HepG2 (cell line): ENCODE data around the gene ZFYVE26. TPM values are rescaled to one million over a fixed set of nuclear protein-coding genes. Genes with fewer than 3 reads are reported as not detected.

Source experiments
- ATAC-seq: fragments of 200-7000 bp; cut with Tn5 transposase; 3 replicates; pipeline ENCODE4 v1.9.1; 2020; ENCODE audit warnings: mild to moderate bottlenecking, moderate library complexity
- BruUV-seq: library from RNA; stranded (reverse); fragments of 400-500 nt; replicated peaks from 2 replicates; lab custom pipeline; 2021; lab: Mats Ljungman, UMichigan
- CTCF ChIA-PET: fragments of 300-600 bp; formaldehyde crosslinking; extraction: SDS; loops from one replicate; lab custom pipeline; 2021; ENCODE audit warnings: low total read pairs, inconsistent platforms, low intra/inter-chr PET ratio; lab: Yijun Ruan, JAX
- POLR2A ChIA-PET: fragments of 350-600 bp; sonication (Branson Sonifier 250); formaldehyde crosslinking; loops from one replicate; lab custom pipeline; 2020; ENCODE audit warnings: antibody characterized with exemption, inconsistent platforms; lab: Yijun Ruan, JAX
- DNase-seq: peaks from one replicate; pipeline ENCODE4 v3.0.0-alpha.2; 2015; ENCODE audit warnings: low spot score
- FAIRE-seq: peaks from 3 replicates; lab custom pipeline; 2011; peaks lifted over from hg19 to GRCh38; lab: Jason Lieb, UNC
- H2AFZ ChIP-seq: one replicate; pipeline ENCODE4 v1.6.1; 2011; ENCODE audit warnings: low read length, inconsistent platforms
- H3K27ac ChIP-seq: fragments of 300-600 bp; 3 replicates; pipeline ENCODE4 v1.8.0; 2011; ENCODE audit warnings: mixed run types, mild to moderate bottlenecking, mixed read lengths, low read length, inconsistent platforms; ENCODE audit not compliant: insufficient read depth; ENCODE audit errors: extremely low read length
- H3K27me3 ChIP-seq, 2 experiments: fragments of 200-600 bp in 1 of 2; 2 replicates in 1 of 2; 3 replicates in 1 of 2; pipeline versions ENCODE4 v1.6.0 to v1.8.0; 2011; ENCODE audit warnings: low read length in 2 of 2, mild to moderate bottlenecking in 2 of 2, moderate library complexity in 2 of 2, inconsistent platforms in 1 of 2; ENCODE audit not compliant: insufficient read depth in 2 of 2, control insufficient read depth in 1 of 2
- H3K36me3 ChIP-seq, 2 experiments: fragments of 200-600 bp in 1 of 2; replicated peaks in 1 of 2; 2 replicates in 1 of 2; 3 replicates in 1 of 2; pipeline versions ENCODE4 v1.5.1 to v1.8.0; 2011; ENCODE audit warnings: low read length in 2 of 2, inconsistent platforms in 1 of 2; ENCODE audit not compliant: insufficient read depth in 2 of 2, control insufficient read depth in 1 of 2
- H3K4me1 ChIP-seq: 2 replicates; pipeline ENCODE4 v1.5.1; 2012; ENCODE audit warnings: low read length, inconsistent platforms; ENCODE audit not compliant: insufficient read depth
- H3K4me2 ChIP-seq: 2 replicates; pipeline ENCODE4 v1.6.0; 2011; ENCODE audit warnings: low read depth, low read length, inconsistent platforms
- H3K4me3 ChIP-seq, 3 experiments: fragments of 200-600 bp in 1 of 3; sonication (generic), shearing (Covaris generic) in 1 of 3; replicated peaks in 1 of 3; 2 replicates each; pipeline ENCODE4 v1.5.1; 2011 to 2016; ENCODE audit warnings: low read length in 3 of 3, inconsistent platforms in 2 of 3, low read depth in 2 of 3, mild to moderate bottlenecking in 2 of 3, control low read depth in 1 of 3, mixed read lengths in 1 of 3; ENCODE audit not compliant: insufficient read depth in 1 of 3
- H3K79me2 ChIP-seq: one replicate; pipeline ENCODE4 v1.6.1; 2011; ENCODE audit warnings: low read length, inconsistent platforms; ENCODE audit not compliant: insufficient read depth
- H3K9ac ChIP-seq: 2 replicates; pipeline ENCODE4 v1.6.0; 2011; ENCODE audit warnings: mild to moderate bottlenecking, low read depth, low read length, inconsistent platforms; ENCODE audit not compliant: insufficient read depth
- H3K9me3 ChIP-seq: 2 replicates; pipeline ENCODE4 v1.5.1; 2012; ENCODE audit warnings: mild to moderate bottlenecking, low read length
- H4K20me1 ChIP-seq: 2 replicates; pipeline ENCODE4 v1.6.0; 2011; ENCODE audit warnings: inconsistent platforms, mild to moderate bottlenecking, low read length, moderate library complexity; ENCODE audit not compliant: insufficient read depth
- AGO2 ChIP-seq: fragments of 200-400 bp; formaldehyde crosslinking; optimal IDR thresholded peaks from 2 replicates; pipeline ENCODE3; 2017; ENCODE audit warnings: mild to moderate bottlenecking, low read depth, low read length, moderate library complexity
- ARNTL ChIP-seq: sonication (generic); formaldehyde crosslinking; IDR thresholded peaks from 2 replicates; pipeline ENCODE4 v1.4.0; 2020; ENCODE audit warnings: mild to moderate bottlenecking, missing genetic modification reagents
- BCLAF1 ChIP-seq: fragments of 450-650 bp; IDR thresholded peaks from 2 replicates; pipeline ENCODE4 v1.6.1; 2017; ENCODE audit warnings: mild to moderate bottlenecking
- IRF2 ChIP-seq: IDR thresholded peaks from 2 replicates; pipeline ENCODE4 v1.6.1; 2018; ENCODE audit warnings: missing genetic modification reagents, missing compliant biosample characterization
- JUNB ChIP-seq: sonication (generic); formaldehyde crosslinking; IDR thresholded peaks from 2 replicates; pipeline ENCODE4 v1.8.0; 2022; ENCODE audit warnings: missing genetic modification reagents, mild to moderate bottlenecking, borderline replicate concordance
- MEIS2 ChIP-seq: sonication (generic); formaldehyde crosslinking; IDR thresholded peaks from 2 replicates; pipeline ENCODE4 v1.9.0; 2021; ENCODE audit warnings: mild to moderate bottlenecking, missing genetic modification reagents
- NCOA2 ChIP-seq: sonication (generic); formaldehyde crosslinking; IDR thresholded peaks from 2 replicates; pipeline ENCODE4 v1.8.0; 2022; ENCODE audit warnings: inconsistent platforms
- NFE2 ChIP-seq: sonication (generic); formaldehyde crosslinking; IDR thresholded peaks from 2 replicates; pipeline ENCODE4 v1.4.0; 2020; ENCODE audit warnings: missing genetic modification reagents
- NFIC ChIP-seq: IDR thresholded peaks from 2 replicates; pipeline ENCODE4 v1.6.1; 2012; ENCODE audit warnings: mild to moderate bottlenecking, low read length, inconsistent platforms
- TMF1 ChIP-seq: sonication (generic); formaldehyde crosslinking; IDR thresholded peaks from 2 replicates; pipeline ENCODE4 v1.8.1; 2022; ENCODE audit warnings: low read depth, missing genetic modification reagents
- ZBTB39 ChIP-seq: sonication (generic); formaldehyde crosslinking; IDR thresholded peaks from 2 replicates; pipeline ENCODE4 v1.5.0; 2020; ENCODE audit warnings: missing genetic modification reagents
- ZBTB44 ChIP-seq: sonication (generic); formaldehyde crosslinking; IDR thresholded peaks from 2 replicates; pipeline ENCODE4 v1.4.0; 2020; ENCODE audit warnings: missing genetic modification reagents
- ZFP36 ChIP-seq: fragments of 150-350 bp; IDR thresholded peaks from 2 replicates; pipeline ENCODE4 v1.6.1; 2018; ENCODE audit warnings: borderline replicate concordance, low read length, low read depth; ENCODE audit not compliant: partially characterized antibody
- ZNF552 ChIP-seq: sonication (generic); formaldehyde crosslinking; IDR thresholded peaks from 2 replicates; pipeline ENCODE4 v1.9.0; 2022; ENCODE audit warnings: missing genetic modification reagents, mild to moderate bottlenecking, borderline replicate concordance
- ZNF710 ChIP-seq: sonication (generic); formaldehyde crosslinking; IDR thresholded peaks from 2 replicates; pipeline ENCODE4 v1.5.0; 2020; ENCODE audit warnings: mild to moderate bottlenecking, missing genetic modification reagents, borderline replicate concordance
- ZNF720 ChIP-seq: sonication (generic); formaldehyde crosslinking; IDR thresholded peaks from 2 replicates; pipeline ENCODE4 v1.4.0; 2020; ENCODE audit warnings: missing genetic modification reagents
- WGBS: methylation state at CpG from one replicate; pipeline ENCODE4 v1.1.6; 2017; ENCODE audit warnings: low lambda C conversion rate; 5-methylcytosine and 5-hydroxymethylcytosine counted together
- in situ Hi-C: cut with HindIII; loops from 2 replicates; pipeline ENCODE4 v1.10.0; 2017; ENCODE audit warnings: low pct_unique_long_range_greater_than_20kb; ENCODE audit not compliant: extremely low pct_ligation_motif_present
- intact Hi-C: fragments of 100-400 bp; cut with micrococcal nuclease; formaldehyde crosslinking; loops from one replicate; pipeline ENCODE4 v1.10.0; 2022; ENCODE audit not compliant: unreplicated experiment
- polyA plus RNA-seq, 8 experiments: library from polyadenylated mRNA; depleted of rRNA in 3 of 8; stranded (reverse) in 7 of 8; unstranded in 1 of 8; fragments of >200 nt; fragmentation: Illumina TruSeq in 4 of 8; extraction: Trizol in 4 of 8; gene quantifications; 2 replicates each; pipeline versions ENCODE4 v1.2.1 to v1.2.3, GENCODE V29; 2011 to 2016; ENCODE audit warnings: low read depth in 4 of 8, missing spikeins in 1 of 8, mixed read lengths in 1 of 8; ENCODE audit not compliant: insufficient read depth in 1 of 8
- total RNA-seq, 5 experiments: library from RNA; depleted of rRNA; stranded (reverse); fragments of >200 nt; fragmentation: Illumina TruSeq; extraction: Trizol; gene quantifications; 2 replicates each; pipeline ENCODE4 v1.2.3, GENCODE V29; 2016; ENCODE audit warnings: low read depth in 1 of 5

Gene ZFYVE26
- total and polyA plus RNA-seq, 2 of the 13 experiments (the other 11 are each of a cell fraction or from before 2014, with no cell fraction given): 13.6 to 16.4 TPM

- 50% methylated on average over 2 of the region's 2 CpGs for WGBS
- no peaks in the 10 kb centered on the region for H4K20me1 ChIP-seq
- ATAC-seq (no peak), DNase-seq (no peak), FAIRE-seq (no peak)
- ChIA-PET CTCF (no interaction called here), POLR2A (no interaction called here)
- peaks cover 7% of the 10 kb centered on the region; the same call in 1 of the 2 replicates for H3K4me1 ChIP-seq
- in situ Hi-C loops (no loop called here), intact Hi-C loops (no loop called here)
- H2AFZ ChIP-seq: no peak overlapping the region
- H3K27me3 ChIP-seq: no peaks in the 10 kb centered on the region
- no TSS peak for BruUV-seq
- no peaks in the 10 kb centered on the region for H3K9me3 ChIP-seq
- H3K27ac ChIP-seq: no peak overlapping the region
- no peak overlapping the region for H3K9ac ChIP-seq
- no peak overlapping the region for H3K4me3 ChIP-seq
- H3K36me3 ChIP-seq: no peaks in the 10 kb centered on the region
- H3K79me2 ChIP-seq: no peaks in the 10 kb centered on the region
- no peak overlapping the region for H3K4me2 ChIP-seq
- TF ChIP-seq TMF1 (CRISPR knock-in tag) (no peak), ZFP36 (no peak), ZBTB44 (CRISPR knock-in tag) (no peak), ARNTL (CRISPR knock-in tag) (no peak), NFE2 (CRISPR knock-in tag) (no peak), AGO2 (no peak), JUNB (no peak), ZNF710 (no peak), ZNF552 (CRISPR knock-in tag) (no peak), NCOA2 (CRISPR knock-in tag) (no peak), ZBTB39 (no peak), NFIC (no peak), ZNF720 (CRISPR knock-in tag) (no peak), IRF2 (CRISPR knock-in tag) (no peak), BCLAF1 (no peak), MEIS2 (no peak)
Measured at GRCh38 chr14:67856827-67857226, 40.4 kb upstream of the ZFYVE26 start.
